GM12892 (cell line): ENCODE data around the gene SPINK9.

Source experiments
- POLR2A ChIP-seq: IDR thresholded peaks from 2 replicates; pipeline ENCODE4 v1.6.1; 2011; ENCODE audit warnings: low read depth, low read length, control low read depth
- POLR2AphosphoS5 ChIP-seq: IDR thresholded peaks from 2 replicates; pipeline ENCODE4 v1.6.1; 2011; ENCODE audit warnings: low read depth, low read length, control low read depth
- TAF1 ChIP-seq: IDR thresholded peaks from 2 replicates; pipeline ENCODE4 v1.6.1; 2011; ENCODE audit warnings: low read depth, mild to moderate bottlenecking, control low read depth, low read length, borderline replicate concordance

DNA sequence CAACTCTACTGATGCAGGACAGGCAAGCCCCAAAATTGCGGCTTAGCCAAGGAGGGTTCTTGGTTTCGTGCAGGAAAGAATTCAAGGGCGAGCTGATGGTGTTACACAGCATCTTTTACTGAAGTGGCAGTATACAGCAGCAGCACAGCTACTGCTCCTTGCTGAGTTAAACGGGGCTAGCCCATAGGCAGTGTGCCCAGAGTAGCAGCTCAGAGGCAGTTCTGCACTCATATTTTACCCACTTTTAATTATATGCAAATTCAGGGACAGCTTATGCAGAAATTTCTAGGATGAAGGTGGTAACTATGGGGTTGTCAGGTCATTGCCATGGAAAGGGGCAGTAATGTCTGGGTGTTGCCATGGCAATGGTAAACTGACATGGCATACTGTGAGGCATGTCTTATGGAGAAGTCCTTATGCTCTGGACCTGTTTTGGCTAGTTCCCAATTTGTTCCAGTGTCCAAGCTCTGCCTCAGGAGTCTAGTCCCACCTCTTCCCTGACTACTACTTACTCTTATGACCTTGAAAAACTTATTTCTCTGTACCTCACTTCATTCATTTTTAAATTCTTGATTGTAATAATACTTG, 2.0 kb upstream of the SPINK9 start:
- TF ChIP-seq POLR2A (no peak), POLR2AphosphoS5 (no peak), TAF1 (no peak)
